HG02571 (cell line): ENCODE data around the gene DOCK9.

Source experiments
- ATAC-seq: cut with Tn5 transposase; IDR thresholded peaks from one replicate; pipeline ENCODE4 v1.9.1; 2021; ENCODE audit warnings: mild to moderate bottlenecking, moderate library complexity; ENCODE audit not compliant: unreplicated experiment

DOCK9 gene

DNA sequence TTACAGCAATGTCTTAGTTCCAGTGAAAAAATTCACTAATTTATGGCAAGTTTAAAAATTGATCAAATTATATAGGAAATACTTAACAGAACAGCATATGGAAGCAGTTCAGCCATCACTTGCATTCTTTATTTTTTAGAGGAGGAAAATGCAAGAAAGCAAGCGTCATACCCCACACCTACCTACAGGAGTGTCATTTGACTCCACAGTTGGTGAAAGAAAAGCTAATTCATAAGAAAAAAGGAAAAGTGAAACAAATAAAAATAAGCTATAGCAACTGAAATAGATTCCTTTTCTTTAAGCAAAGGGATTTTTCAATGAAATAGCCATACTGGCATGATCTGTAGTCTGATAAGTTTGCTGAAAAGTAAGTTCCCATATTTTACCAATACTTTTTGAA is 111.0 kb downstream of the DOCK9 start:
- ATAC-seq, result no peak

DNA sequence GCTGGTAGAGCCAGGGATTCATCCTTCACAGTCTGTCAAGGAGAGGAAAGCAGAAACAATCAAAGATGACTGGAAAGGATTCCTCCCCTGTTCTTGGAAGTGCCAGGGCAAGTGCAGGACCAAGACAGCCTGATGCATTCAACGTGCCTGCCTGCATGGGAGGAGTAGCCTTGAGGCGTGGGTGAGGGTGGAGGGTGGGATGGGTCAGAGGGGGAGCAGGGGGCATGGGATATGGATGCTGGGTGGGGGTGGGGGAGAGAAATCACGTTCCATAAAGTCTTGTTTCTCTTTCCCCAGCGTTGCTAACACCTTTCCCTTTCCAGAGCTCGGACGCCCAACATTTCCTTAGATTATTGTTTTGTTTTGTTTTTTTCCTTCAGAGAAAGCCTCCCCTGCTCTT is 117.4 kb downstream of the DOCK9 start:
- no peak for ATAC-seq

- ATAC-seq, result no peak
Observed at GRCh38 chr13:98858191-98858590, 119.7 kb downstream of the DOCK9 start.

DNA sequence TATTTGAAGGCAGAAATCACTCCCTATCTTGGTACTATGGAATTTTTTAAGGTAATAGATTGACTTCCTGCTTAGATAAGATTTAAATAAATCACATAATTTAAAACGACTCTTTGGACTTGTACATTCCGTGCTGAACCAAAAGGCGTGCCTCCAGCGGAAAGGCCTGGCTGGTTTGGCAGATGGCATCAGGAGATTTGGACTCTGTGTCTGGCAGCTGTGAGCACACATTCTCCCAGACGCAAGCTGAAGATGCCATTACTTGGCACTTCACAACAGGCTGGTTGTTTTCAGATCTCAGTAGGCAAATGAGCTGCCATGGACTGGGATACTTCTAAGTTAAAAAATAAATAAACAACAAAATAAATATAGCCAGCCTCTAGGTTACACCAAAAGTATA is 120.9 kb downstream of the DOCK9 start:
- no peak for ATAC-seq

DNA sequence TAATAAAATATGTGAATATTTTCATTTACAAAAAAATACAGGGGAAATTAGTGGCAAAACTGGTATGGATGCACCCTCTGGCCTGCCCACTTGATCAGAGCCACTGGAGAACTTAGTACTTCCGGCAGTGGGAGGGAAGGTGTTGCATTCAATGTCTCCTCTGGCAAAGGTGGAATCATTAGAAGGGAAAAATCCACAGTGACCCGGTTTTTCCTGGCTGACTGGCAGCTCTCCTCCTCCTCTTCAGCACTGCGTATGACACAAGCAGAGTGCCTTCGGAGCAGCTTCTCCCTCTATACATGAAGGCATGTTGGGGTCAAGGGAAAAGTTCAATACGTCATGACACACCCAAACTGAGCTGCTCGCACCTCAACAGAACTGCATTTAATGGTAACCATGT is 123.4 kb downstream of the DOCK9 start:
- no peak for ATAC-seq

DNA sequence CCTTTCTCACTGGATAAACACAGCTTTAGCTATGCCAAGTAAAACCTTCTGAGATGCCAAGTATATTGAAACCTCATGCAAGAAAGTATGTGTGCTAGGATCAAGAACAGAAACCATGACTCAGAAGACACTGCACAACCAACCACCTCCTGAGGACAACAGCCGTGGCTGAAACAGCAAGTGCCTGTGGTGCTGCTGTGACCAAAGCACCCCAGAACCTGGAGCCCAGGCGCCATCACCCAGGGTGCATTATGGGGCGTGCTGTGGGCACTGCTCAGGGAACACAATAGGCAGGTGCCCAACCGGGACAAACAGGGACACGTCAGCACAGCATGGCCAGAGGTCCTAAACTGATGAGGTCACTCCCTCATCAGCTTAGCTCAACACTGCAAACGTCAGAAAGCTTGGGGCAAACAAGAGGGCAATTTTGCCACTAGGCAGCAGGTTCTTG is 124.1 kb downstream of the DOCK9 start:
- ATAC-seq, result peak; percentile 100

DNA sequence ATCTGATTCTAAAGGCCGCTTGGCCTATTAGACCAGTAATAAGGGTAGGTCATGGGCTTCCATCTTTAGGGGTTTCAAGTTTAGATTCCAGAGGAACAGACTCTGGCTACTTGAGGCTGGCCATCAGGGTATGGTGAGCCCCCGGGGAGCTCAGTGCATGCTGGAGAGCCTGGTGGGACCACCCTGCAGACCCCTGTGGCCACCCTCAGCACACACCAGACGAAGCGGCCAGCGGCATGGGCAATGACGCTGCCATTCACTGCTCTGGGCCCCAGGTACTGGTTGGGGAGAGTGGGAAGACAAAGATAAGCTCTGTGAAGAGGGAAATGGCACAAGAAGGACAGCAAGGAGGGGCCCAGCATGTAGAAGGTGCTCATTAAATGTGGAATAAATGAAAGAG is 126.6 kb downstream of the DOCK9 start:
- ATAC-seq, result no peak

GRCh38 chr13:98848746-98849145 is 129.1 kb downstream of the DOCK9 start:
- no peak for ATAC-seq

DNA sequence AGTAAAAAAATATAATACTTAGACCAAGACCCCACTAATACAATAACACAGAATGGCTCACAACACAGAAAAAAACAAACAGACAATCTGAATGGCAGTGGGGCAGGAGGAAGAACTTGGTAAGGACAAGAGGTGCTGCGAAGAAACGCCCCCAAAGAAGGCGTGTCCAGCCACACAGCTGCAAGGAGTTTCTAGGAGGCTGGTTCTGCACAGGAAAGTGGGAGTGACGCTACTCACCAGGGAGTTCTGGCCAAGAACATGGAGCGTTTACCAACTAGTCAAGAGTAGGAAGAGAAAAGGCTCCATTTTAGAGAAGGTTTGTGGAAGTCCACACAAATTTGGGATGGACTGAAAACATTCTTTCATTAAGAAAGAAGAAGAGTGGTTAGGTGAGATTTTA is 130.1 kb downstream of the DOCK9 start:
- no peak for ATAC-seq

DNA sequence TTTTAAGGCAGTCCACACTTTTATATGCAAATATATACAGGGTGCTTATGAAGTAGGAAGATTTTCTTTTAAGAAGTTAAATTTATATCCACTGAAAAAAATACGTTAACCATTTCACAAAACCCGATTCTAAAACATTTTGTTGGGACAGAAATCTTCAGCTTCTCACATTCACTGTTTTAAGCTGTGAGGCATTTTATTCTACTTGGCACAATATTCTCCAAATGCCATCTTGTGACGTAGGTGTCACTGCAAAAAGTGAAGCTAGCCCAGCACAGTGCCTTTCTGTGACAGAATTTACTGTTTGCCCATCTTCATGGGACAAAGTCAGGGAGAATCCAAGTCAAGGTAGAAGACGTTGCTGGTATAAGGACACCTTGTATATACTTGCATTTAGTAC is 130.9 kb downstream of the DOCK9 start:
- no peak for ATAC-seq

- no peak for ATAC-seq
Observed at GRCh38 chr13:98846521-98846920, 131.3 kb downstream of the DOCK9 start.

- no peak for ATAC-seq
Observed at GRCh38 chr13:98845742-98846141, 132.1 kb downstream of the DOCK9 start.

DNA sequence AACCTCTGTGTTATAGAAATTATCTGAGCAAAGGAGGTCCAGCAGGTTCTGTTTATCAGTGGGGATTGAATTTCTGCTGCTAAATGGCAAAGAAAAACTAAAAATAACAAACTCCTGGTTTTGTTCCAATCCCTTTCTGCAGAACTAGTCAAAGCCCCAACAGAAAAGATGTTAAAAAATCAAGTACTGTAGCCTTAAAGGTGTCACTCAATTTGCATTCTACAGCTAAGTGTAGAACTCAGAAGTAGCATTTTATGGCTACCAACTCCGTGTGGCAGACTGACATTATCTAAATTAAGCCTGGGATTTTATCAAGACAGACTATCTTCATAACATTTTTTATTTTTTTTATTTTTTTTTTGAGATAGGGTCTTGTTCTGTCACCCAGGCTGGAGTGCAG is 133.8 kb downstream of the DOCK9 start:
- ATAC-seq, result no peak

- ATAC-seq, result no peak
Observed at GRCh38 chr13:98843482-98843877, 134.4 kb downstream of the DOCK9 start.

DNA sequence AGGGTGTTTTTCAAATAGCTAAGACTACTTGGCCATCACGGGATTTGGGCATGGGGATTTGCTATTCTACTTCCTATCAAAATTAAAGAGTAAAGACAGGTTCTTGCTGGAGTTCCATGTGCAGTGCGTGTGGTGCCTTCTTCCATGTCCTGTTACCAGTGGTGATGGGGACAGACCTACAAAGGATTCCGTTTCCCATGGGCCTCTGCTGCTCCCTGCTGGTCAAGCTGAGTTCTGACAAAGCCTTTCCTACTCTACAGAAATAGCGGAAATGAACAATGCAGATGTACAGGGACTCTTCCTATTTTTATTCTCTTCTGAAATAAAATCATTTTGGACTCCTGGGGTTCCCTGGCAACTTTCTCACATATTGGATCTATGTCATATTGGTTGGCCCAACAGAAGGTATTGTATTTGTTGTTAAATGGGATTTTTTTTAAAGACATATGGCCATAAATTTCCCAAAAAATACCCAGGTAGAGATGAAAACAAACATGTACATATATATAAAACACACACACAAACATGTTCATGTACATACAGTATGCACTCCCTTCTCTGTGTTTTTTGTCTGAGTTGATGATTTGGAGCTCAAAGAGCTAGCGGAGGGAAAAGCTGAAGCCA is 134.9 kb downstream of the DOCK9 start:
- peak; percentile 78 for ATAC-seq

- no peak for ATAC-seq
Observed at GRCh38 chr13:98842070-98842469, 135.8 kb downstream of the DOCK9 start.

DNA sequence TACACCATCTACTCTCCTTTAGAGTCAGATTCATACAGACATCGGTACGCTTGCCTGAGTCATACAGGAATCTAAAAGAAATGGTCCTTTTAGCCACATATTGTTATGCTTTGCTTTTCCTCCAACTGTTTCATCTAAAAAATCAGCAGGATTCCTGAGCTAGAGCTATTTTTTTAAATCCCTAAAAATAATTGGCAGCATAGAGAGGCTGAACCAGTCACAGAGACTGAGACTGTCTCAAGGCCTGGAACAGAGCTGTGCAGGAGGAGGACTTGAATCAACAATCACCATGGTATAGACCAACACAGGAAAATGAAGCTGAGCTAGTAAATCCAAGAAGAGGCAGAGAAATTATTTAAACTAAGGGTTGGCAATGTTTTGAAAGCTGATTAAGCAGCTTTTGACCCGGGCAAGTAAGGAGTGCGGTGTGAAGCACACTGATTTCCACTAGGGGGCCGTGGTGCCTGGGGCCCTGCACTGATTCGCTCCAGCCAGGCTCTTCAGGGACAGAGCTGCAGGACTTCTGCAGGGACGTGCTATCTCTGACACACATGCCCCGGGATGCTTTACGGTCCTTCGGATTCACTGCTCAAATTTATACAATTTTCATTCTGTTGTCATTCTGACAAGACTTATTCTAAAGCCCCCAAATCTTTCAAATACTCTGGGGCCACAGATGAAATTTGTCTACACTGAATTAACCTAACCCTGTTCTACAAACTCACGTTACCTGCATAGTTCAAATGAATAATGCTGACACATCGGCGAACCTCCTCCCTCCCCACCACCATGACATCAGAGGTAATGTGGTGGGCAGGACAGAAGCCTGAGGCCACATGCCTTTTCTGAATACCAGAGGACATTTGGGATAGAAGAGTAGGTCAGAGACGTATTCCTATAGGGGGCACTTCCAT is 137.8 kb downstream of the DOCK9 start:
- peak; percentile 96 for ATAC-seq

DNA sequence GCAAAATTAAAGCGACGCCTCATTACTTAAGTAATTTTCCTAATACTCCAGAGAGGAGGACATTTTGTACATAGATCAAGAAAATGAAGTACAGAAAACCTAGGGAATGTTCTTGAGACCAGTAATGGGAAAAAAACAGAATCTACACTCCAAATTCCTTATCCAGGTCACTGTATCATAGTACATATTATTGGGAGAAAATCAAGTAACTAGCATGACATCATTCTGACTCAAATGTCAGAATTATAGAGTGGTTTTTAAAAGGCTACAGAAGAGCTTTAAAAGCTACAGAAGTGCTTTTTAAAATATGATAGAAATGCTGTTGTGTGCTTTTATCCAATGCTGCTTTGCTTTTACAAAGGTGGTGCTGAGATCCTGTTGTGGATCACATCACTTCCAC is 139.1 kb downstream of the DOCK9 start:
- no peak for ATAC-seq

- ATAC-seq, result no peak
Observed at GRCh38 chr13:98837896-98838295, 140.0 kb downstream of the DOCK9 start.

DNA sequence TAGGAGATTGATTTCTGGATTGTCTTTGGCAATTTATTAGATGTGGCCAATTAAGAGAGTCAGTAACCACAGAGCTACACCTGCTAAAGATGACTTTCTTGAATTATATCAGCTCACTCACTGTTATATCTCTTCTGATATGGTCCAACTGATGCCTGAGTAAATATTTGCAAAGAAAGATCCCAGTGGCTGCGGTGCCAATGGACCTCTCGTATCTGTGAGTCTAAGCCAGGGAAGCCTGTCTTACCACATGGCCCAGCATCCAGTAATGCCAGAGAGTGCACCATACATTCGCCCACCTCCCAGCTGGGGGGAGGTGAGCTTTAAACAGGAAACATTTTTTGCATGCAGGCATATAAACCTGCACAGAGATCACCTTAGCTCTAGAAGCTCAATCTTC is 142.7 kb downstream of the DOCK9 start:
- no peak for ATAC-seq

GRCh38 chr13:98834254-98834960 is 143.5 kb downstream of the DOCK9 start:
- ATAC-seq, result no peak

- no peak for ATAC-seq
Observed at GRCh38 chr13:98831236-98831635, 146.6 kb downstream of the DOCK9 start.
